Keratinocyte (primary cell): ENCODE data around the gene SUMO4. TPM values are rescaled to one million over a fixed set of nuclear protein-coding genes. Genes with fewer than 3 reads are reported as not detected.

Experiments used
- DNase-seq: peaks from one replicate; pipeline ENCODE4 v3.0.0-alpha.2; 2011; ENCODE audit warnings: low read depth, missing footprints, low spot score
- FAIRE-seq: peaks from 2 replicates; lab custom pipeline; 2011; peaks lifted over from hg19 to GRCh38; lab: Jason Lieb, UNC
- H2AFZ ChIP-seq: 2 replicates; pipeline ENCODE4 v1.6.0; 2012; ENCODE audit warnings: low read length, control low read depth, inconsistent platforms; ENCODE audit not compliant: control insufficient read depth
- H3K27ac ChIP-seq: 2 replicates; pipeline ENCODE4 v1.5.1; 2011; ENCODE audit warnings: low read length; ENCODE audit not compliant: control insufficient read depth, insufficient read depth
- H3K27me3 ChIP-seq: 3 replicates; pipeline ENCODE4 v1.6.0; 2011; ENCODE audit warnings: low read length; ENCODE audit not compliant: control insufficient read depth, insufficient read depth; ENCODE audit errors: extremely low read depth
- H3K36me3 ChIP-seq, 2 experiments: 2 replicates in 1 of 2; 3 replicates in 1 of 2; pipeline ENCODE4 v1.5.1; 2011; ENCODE audit warnings: low read length in 2 of 2, mild to moderate bottlenecking in 1 of 2; ENCODE audit not compliant: control insufficient read depth in 2 of 2, insufficient read depth in 2 of 2; ENCODE audit errors: extremely low read depth in 1 of 2
- H3K4me1 ChIP-seq: 3 replicates; pipeline ENCODE4 v1.5.1; 2011; ENCODE audit warnings: low read length; ENCODE audit not compliant: control insufficient read depth, insufficient read depth; ENCODE audit errors: extremely low read depth
- H3K4me2 ChIP-seq: 3 replicates; pipeline ENCODE4 v1.6.0; 2011; ENCODE audit warnings: low read depth, low read length; ENCODE audit not compliant: control insufficient read depth, insufficient read depth; ENCODE audit errors: extremely low read depth
- H3K4me3 ChIP-seq, 3 experiments: fragments of 200-600 bp in 1 of 3; sonication (generic) in 1 of 3; 2 replicates in 2 of 3; 3 replicates in 1 of 3; pipeline ENCODE4 v1.5.1; 2011 to 2016; ENCODE audit warnings: low read length in 3 of 3, mild to moderate bottlenecking in 3 of 3, control low read depth in 2 of 3, inconsistent platforms in 1 of 3, low read depth in 1 of 3, mixed read lengths in 1 of 3, mixed run types in 1 of 3, moderate library complexity in 1 of 3; ENCODE audit not compliant: control insufficient read depth in 2 of 3, insufficient read depth in 2 of 3; ENCODE audit errors: extremely low read depth in 1 of 3
- H3K79me2 ChIP-seq: 2 replicates; pipeline ENCODE4 v1.6.0; 2012; ENCODE audit warnings: low read length; ENCODE audit not compliant: control insufficient read depth, insufficient read depth
- H3K9ac ChIP-seq: 3 replicates; pipeline ENCODE4 v1.6.0; 2011; ENCODE audit warnings: low read length; ENCODE audit not compliant: control insufficient read depth, insufficient read depth; ENCODE audit errors: extremely low read depth
- H3K9me1 ChIP-seq: 3 replicates; pipeline ENCODE4 v1.6.0; 2011; ENCODE audit warnings: low read length; ENCODE audit not compliant: control insufficient read depth, insufficient read depth; ENCODE audit errors: extremely low read depth
- H3K9me3 ChIP-seq: 2 replicates; pipeline ENCODE4 v1.5.1; 2012; ENCODE audit warnings: low read depth, low read length; ENCODE audit not compliant: control insufficient read depth
- H4K20me1 ChIP-seq: 3 replicates; pipeline ENCODE4 v1.6.0; 2011; ENCODE audit warnings: low read length; ENCODE audit not compliant: control insufficient read depth, insufficient read depth; ENCODE audit errors: extremely low read depth
- CTCF ChIP-seq, 3 experiments: IDR thresholded peaks in 1 of 3; conservative IDR thresholded peaks in 1 of 3; optimal IDR thresholded peaks in 1 of 3; 2 replicates in 2 of 3; 3 replicates in 1 of 3; pipeline versions ENCODE3 to v1.5.1; 2011; ENCODE audit warnings: low read length in 3 of 3, mild to moderate bottlenecking in 3 of 3, moderate library complexity in 2 of 3, control low read depth in 1 of 3, inconsistent platforms in 1 of 3; ENCODE audit not compliant: insufficient read depth in 2 of 3; ENCODE audit errors: extremely low read depth in 1 of 3
- EZH2 ChIP-seq: IDR thresholded peaks from one replicate; pipeline ENCODE4 v1.6.1; 2012; ENCODE audit warnings: inconsistent platforms, mild to moderate bottlenecking, low read length, moderate library complexity
- dilution Hi-C: fragments of 300-500 bp; cut with MboI; formaldehyde crosslinking; loops from one replicate; pipeline ENCODE4 v1.7.0; 2020; ENCODE audit warnings: low sequenced_read_pairs; ENCODE audit not compliant: extremely low pct_ligation_motif_present
- polyA plus RNA-seq, 5 experiments: library from polyadenylated mRNA; depleted of rRNA in 3 of 5; stranded (reverse) in 3 of 5; stranded (forward) in 1 of 5; unstranded in 1 of 5; fragments of >200 nt; gene quantifications; 1 replicate in 1 of 5; 2 replicates in 3 of 5; 3 replicates in 1 of 5; pipeline versions ENCODE4 v1.2.1 to v1.2.3, GENCODE V29; 2011 to 2012; ENCODE audit warnings: missing spikeins in 2 of 5, low read depth in 1 of 5, low replicate concordance in 1 of 5

SUMO4 gene
- polyA plus RNA-seq, 1 donor (not counting 4 experiments of a cell fraction or from before 2014, with no cell fraction given), result 0.09 TPM

- H4K20me1 ChIP-seq, result no peaks in the 10 kb centered on the region
- H3K27me3 ChIP-seq, result no peaks in the 10 kb centered on the region
- no peaks in the 10 kb centered on the region for H3K9me3 ChIP-seq
- no peak overlapping the region for H2AFZ ChIP-seq
- dilution Hi-C loops, result loop anchor here (25.0 kb wide), 1 partner anchor 328 kb away; no protein-coding TSS in a partner anchor
- no peak overlapping the region for H3K9ac ChIP-seq
- no peak for FAIRE-seq
- no peak overlapping the region for H3K4me2 ChIP-seq
- TF ChIP-seq CTCF (optimal IDR thresholded peaks at IDR 0.05 in 1 of 3, IDR thresholded peaks at IDR 0.05 in 1 of 3, conservative IDR thresholded peaks at IDR 0.05 in 1 of 3; ENCODE audit: extremely low read depth in 1 of 3, insufficient read depth in 2 of 3, low read length in 3 of 3) (no peak), EZH2 (no peak)
- H3K27ac ChIP-seq, result no peak overlapping the region
- no peaks in the 10 kb centered on the region for H3K4me1 ChIP-seq
- no peaks in the 10 kb centered on the region for H3K79me2 ChIP-seq
- no peak overlapping the region for H3K4me3 ChIP-seq
- DNase-seq, result no peak
- peaks cover 0 to 2% of the 10 kb centered on the region in 2 experiments for H3K36me3 ChIP-seq
- H3K9me1 ChIP-seq, result no peaks in the 10 kb centered on the region
These were observed 14.8 kb downstream of the SUMO4 start for GRCh38 chr6:149414821-149415220.

- Histone ChIP-seq H3K27ac (no peak overlapping the region), H3K9ac (no peak overlapping the region), H3K27me3 (peaks cover 2% of the 10 kb centered on the region), H3K4me3 (no peak overlapping the region), H3K9me3 (no peaks in the 10 kb centered on the region), H3K79me2 (no peaks in the 10 kb centered on the region), H3K4me2 (no peak overlapping the region), H3K36me3 (no peaks in the 10 kb centered on the region), H3K9me1 (no peaks in the 10 kb centered on the region), H4K20me1 (no peaks in the 10 kb centered on the region), H2AFZ (no peak overlapping the region), H3K4me1 (no peaks in the 10 kb centered on the region)
- no peak for FAIRE-seq
- TF ChIP-seq CTCF (optimal IDR thresholded peaks at IDR 0.05 in 1 of 3, IDR thresholded peaks at IDR 0.05 in 1 of 3, conservative IDR thresholded peaks at IDR 0.05 in 1 of 3; ENCODE audit: extremely low read depth in 1 of 3, insufficient read depth in 2 of 3, low read length in 3 of 3) (no peak), EZH2 (no peak)
- DNase-seq, result no peak
- dilution Hi-C loops, result loop anchor here (25.0 kb wide), 1 partner anchor 333 kb away; no protein-coding TSS in a partner anchor
These were observed 19.8 kb downstream of the SUMO4 start for GRCh38 chr6:149419696-149420404.
